Mucosa of rectum (tissue), 2 donors: ENCODE results near the gene ERCC5.

Experiments used
- H3K27ac ChIP-seq, 2 donors: one replicate each; pipeline ENCODE4 v1.7.0; 2013; ENCODE audit warnings: inconsistent platforms in 2 of 2, low read depth in 2 of 2, low read length in 2 of 2
- H3K27me3 ChIP-seq, 2 donors: one replicate each; pipeline ENCODE4 v1.7.0; 2013; ENCODE audit warnings: low read length in 2 of 2; ENCODE audit not compliant: control insufficient read depth in 2 of 2, insufficient read depth in 2 of 2
- H3K36me3 ChIP-seq, 2 donors: one replicate each; pipeline ENCODE4 v1.7.0; 2013; ENCODE audit warnings: low read length in 2 of 2; ENCODE audit not compliant: control insufficient read depth in 2 of 2, insufficient read depth in 2 of 2
- H3K4me1 ChIP-seq, 2 donors: one replicate each; pipeline ENCODE4 v1.7.0; 2013; ENCODE audit warnings: low read length in 2 of 2, mild to moderate bottlenecking in 1 of 2; ENCODE audit not compliant: control insufficient read depth in 2 of 2, insufficient read depth in 2 of 2
- H3K4me3 ChIP-seq, 2 donors: one replicate each; pipeline ENCODE4 v1.7.0; 2013; ENCODE audit warnings: low read length in 2 of 2
- H3K9ac ChIP-seq, 2 donors: one replicate each; pipeline ENCODE4 v1.7.0; 2013; ENCODE audit warnings: low read length in 2 of 2, low read depth in 1 of 2, mild to moderate bottlenecking in 1 of 2
- H3K9me3 ChIP-seq, 2 donors: one replicate each; pipeline ENCODE4 v1.7.0; 2013; ENCODE audit warnings: low read length in 2 of 2; ENCODE audit not compliant: control insufficient read depth in 2 of 2
- donor health status: healthy.
- donor health status: Normal muscosa, but diverticular disease.

The ERCC5 gene

DNA sequence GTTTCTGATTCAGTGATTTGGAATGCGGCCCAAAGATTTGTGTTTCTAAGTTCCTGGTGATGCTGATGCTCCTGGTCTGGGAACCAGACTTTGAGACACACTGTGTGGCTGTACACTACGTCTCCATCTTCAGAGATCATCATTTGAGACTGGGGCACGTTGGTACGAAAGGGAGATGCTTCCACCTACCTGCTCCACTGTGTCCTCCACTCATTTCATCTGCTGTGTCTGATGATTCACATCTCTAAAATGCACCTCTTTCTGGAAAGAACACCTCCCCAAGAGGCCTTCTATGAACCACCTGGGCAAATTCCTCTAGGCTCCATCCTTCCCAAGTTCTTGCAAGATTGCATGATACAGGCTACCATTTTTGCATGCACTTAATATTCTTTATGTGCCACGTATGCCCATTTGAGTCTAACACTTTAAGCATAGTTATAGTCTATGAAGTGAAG lies 58.6 kb downstream of the ERCC5 start:
- Histone ChIP-seq H3K36me3 (no peaks in the 10 kb centered on the region), H3K4me1 (peaks cover 6 to 18% of the 10 kb centered on the region in 2 donors), H3K9ac (no peak overlapping the region), H3K27ac (no peak overlapping the region), H3K9me3 (no peaks in the 10 kb centered on the region), H3K27me3 (no peaks in the 10 kb centered on the region), H3K4me3 (no peak overlapping the region)

DNA sequence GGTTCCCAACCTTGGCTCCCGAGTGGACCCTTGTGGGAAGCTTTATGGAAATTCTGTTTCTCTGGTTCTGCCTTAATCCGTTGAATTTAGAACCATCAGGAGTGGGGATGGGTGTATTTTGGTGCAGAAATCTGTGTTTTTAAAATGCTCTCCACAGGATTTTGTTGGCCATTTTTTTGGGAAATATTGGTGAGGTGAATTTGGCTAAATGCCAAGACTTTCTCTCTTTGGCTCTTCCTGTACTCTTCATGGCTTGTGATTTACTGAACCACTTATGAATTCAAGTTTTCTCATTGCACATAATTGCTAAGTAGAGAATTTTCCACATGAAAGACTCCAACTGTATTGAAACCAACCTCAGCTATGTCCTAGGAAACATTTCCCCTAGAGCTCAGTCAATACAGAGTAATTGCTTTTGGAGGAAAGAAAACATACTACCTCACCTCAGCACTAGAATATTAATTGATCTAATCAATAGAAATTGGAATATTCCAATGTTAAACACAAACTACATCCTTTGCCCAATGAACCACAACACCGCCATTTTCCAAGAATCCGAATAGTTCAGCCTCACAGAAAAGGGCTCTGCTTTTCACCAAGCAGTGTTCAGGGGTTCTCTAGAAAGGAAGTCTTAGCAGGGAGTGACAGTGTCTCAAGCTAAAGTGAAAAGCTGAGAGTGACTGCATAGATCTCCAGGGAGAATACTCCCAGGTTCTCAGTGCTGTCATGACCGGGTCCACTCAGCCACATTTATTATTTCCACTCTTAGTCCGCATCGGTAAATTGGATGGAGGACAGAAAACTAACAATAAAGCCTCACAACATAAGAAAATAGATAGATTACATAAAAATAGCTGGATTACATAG lies 60.3 kb downstream of the ERCC5 start:
- H3K36me3 ChIP-seq, result no peaks in the 10 kb centered on the region
- H3K9me3 ChIP-seq, result no peaks in the 10 kb centered on the region
- H3K27me3 ChIP-seq, result no peaks in the 10 kb centered on the region
- no peak overlapping the region for H3K9ac ChIP-seq
- H3K27ac ChIP-seq, result no peak overlapping the region
- no peak overlapping the region for H3K4me3 ChIP-seq
- H3K4me1 ChIP-seq, result peaks cover 4 to 10% of the 10 kb centered on the region in 2 donors

DNA sequence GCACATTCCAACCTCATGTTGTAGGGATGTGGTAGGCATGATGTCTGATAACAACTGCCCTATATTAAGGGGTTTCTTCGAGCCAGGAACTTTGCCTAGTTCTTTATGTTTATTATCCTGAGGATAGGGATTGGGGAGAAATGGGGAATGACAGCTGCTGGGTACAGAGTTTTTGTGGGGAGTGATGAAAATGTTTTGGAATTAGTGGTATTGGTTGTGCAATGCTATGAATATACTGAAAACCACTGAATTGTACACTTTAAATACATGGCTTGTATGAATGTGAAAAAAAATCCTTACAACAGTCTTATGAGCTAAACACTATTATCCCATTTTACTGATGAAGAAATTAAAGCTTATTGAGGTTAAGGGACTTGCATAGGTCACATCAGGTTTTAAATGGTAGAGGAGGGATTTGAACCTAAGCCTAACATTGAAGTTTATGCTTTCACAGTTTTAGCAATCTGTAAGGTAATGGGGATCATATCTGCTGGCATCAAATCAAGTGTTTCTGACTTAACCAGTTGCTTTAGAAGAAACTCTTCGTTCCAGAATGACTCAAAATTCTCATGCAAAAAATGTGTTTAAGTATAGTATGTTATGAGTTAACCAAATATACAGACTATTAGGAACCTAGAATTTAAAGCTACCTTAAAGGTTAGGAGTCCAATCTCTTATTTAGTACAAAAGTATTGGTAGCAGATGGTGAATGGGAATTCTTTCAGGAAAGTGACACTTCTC lies 61.4 kb downstream of the ERCC5 start:
- Histone ChIP-seq H3K9ac (no peak overlapping the region), H3K9me3 (no peaks in the 10 kb centered on the region), H3K4me1 (peaks cover 0 to 4% of the 10 kb centered on the region in 2 donors), H3K4me3 (no peak overlapping the region), H3K27me3 (no peaks in the 10 kb centered on the region), H3K36me3 (no peaks in the 10 kb centered on the region), H3K27ac (no peak overlapping the region)

DNA sequence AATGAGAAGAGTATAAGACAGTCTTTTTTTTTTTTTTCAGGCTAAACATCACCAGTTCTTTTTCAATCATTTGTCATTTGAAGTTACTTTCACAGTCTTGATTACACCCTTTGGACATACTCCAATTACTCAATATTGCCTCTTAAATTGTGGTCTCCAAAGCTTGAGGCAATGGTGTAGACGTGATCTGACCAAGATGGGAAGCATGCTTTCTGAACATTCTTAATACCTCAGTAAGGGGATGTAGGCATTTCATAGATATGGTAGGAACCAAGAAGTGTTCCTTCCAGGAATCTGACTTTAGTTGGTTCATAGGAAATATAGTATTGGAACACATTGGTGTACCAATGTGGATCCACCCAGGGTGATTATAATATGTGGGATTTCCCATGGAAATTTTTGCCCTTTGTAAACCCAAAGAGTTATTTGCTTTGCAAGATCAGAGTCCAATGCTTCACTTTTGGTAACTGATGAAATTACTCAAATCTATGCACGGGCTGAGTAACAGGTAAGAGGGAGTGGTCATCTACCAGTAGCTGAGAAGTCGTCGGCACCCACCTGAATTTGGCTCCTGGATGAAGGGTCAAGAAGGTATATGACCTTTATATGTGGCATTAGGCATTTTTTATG lies 62.2 kb downstream of the ERCC5 start:
- H3K4me1 ChIP-seq, result no peaks in the 10 kb centered on the region
- no peak overlapping the region for H3K9ac ChIP-seq
- no peak overlapping the region for H3K27ac ChIP-seq

DNA sequence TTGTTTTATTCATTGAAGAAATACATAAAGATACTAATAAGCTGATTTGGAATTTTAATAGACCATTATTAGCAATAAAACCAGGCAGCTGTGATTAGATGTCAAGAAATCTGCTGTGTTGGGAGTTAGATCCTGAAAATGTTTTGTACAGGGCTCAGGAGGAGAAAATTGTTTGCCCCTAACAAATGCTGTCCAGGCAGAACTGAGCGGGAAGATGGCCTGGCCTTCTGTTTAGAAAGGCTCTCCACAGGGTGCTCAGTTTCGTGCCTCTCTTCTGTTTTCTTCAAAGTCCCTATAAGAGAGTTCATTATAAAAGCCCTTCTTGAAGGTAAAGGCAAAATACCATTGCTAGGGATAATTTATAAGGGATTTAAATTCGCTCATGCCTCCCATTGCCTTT lies 64.1 kb downstream of the ERCC5 start:
- Histone ChIP-seq H3K4me1 (no peaks in the 10 kb centered on the region), H3K27ac (no peak overlapping the region), H3K27me3 (no peaks in the 10 kb centered on the region), H3K36me3 (no peaks in the 10 kb centered on the region), H3K4me3 (no peak overlapping the region), H3K9ac (no peak overlapping the region), H3K9me3 (no peaks in the 10 kb centered on the region)

More for the DNA sequence above, 62.2 kb downstream of the ERCC5 start:
- H3K27me3 ChIP-seq, result no peaks in the 10 kb centered on the region
- H3K9me3 ChIP-seq, result no peaks in the 10 kb centered on the region
- no peaks in the 10 kb centered on the region for H3K36me3 ChIP-seq
- no peak overlapping the region for H3K4me3 ChIP-seq

DNA sequence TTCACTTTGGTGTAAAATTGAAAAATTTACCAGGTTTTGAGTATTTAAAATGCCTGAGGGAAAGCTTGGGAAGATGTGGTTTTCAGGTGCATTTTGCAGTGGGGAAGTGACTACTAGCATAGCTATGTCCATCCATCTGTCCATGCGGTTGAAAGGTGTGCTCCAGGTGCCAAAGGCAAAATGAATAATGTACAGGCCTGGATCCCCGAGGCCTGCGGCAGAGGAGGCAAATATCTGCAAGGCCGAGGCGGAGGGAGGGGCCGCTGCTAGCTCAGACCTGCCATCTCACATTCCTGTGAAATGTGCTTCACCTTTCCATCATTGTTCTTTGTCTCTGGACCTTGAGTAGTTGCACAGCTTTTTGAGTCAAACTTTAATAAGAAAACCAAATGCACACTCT lies 65.5 kb downstream of the ERCC5 start:
- peaks cover 0 to 4% of the 10 kb centered on the region in 2 donors for H3K27me3 ChIP-seq
- H3K9ac ChIP-seq, result no peak overlapping the region

DNA sequence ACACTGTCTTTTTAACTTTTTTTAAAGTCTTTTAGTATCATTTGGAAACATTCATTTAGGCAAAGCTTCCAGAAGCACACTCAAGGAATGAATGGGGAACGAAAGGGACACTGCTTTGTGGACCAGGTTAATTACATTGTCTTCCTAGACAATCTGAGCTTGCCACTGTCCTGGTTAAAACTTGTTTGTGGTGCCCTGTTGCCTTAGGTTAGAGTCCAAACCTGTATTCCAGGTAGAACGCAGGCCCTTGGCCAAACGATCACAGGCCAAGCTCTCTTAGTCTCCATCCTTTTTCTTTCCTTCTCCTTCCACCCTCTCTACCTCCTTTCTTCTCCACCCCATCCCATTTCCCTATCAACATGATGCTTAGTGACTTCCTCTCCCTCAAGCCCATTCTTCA lies 66.8 kb downstream of the ERCC5 start:
- no peak overlapping the region for H3K9ac ChIP-seq
- no peaks in the 10 kb centered on the region for H3K9me3 ChIP-seq
- no peak overlapping the region for H3K4me3 ChIP-seq
- no peaks in the 10 kb centered on the region for H3K4me1 ChIP-seq
- no peak overlapping the region for H3K27ac ChIP-seq
- H3K36me3 ChIP-seq, result no peaks in the 10 kb centered on the region
- H3K27me3 ChIP-seq, result peaks cover 0 to 5% of the 10 kb centered on the region in 2 donors

More for the DNA sequence above, 65.5 kb downstream of the ERCC5 start:
- Histone ChIP-seq H3K4me1 (no peaks in the 10 kb centered on the region), H3K9me3 (no peaks in the 10 kb centered on the region), H3K27ac (no peak overlapping the region), H3K4me3 (no peak overlapping the region), H3K36me3 (no peaks in the 10 kb centered on the region)

DNA sequence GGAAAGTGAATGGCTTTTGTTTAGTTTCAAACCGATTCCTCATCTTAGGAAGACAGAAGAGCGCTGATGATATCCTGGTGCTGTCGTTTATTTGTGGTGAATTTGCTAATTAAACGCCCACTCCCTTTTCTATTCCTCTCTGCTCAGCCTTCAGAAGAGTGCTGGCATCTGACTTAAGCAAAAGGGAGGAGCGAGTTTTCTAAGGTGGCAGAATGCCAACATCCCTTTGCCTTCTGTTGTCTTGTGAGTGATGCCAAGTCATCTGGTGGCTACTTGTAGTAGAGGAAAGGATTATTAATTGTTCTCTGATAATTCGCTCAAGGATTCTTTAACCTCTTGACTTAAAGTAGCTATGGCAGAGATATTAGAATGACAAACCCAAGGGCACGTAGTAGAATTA lies 68.1 kb downstream of the ERCC5 start:
- no peak overlapping the region for H3K27ac ChIP-seq

DNA sequence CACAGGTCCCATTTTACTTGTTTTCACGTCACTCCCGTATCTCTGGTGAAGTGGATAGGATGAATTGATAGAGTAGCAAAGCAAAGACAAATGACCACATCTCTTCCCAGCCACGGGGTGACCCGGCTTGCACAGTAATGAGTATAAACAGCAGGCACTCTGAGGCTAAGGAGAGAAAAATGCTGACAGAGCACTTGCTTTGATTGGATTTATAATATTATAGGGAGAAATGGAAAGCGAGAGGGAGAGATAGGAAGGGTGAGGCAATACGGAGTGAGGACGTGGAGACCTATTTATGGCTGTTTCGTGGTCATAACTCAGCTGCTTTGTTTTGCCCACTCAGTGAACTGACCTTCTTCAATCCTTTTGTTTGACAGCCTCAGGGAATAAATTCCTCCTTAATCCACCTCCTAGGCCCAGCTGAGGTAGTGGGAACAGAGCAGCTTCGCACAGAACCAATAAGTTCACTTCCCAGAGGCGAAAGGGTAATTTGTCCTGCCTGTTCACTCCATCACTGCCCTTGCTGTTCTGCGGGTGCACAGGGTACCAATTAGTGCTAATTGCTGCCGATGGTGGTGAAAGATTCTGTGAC lies 68.6 kb downstream of the ERCC5 start:
- no peak overlapping the region for H3K9ac ChIP-seq
- no peak overlapping the region for H3K27ac ChIP-seq
- H3K4me1 ChIP-seq, result no peaks in the 10 kb centered on the region
- H3K27me3 ChIP-seq, result peaks cover 0 to 8% of the 10 kb centered on the region in 2 donors
- no peaks in the 10 kb centered on the region for H3K36me3 ChIP-seq
- no peaks in the 10 kb centered on the region for H3K9me3 ChIP-seq
- H3K4me3 ChIP-seq, result no peak overlapping the region

More for the DNA sequence above, 68.1 kb downstream of the ERCC5 start:
- H3K27me3 ChIP-seq, result peaks cover 0 to 8% of the 10 kb centered on the region in 2 donors
- no peaks in the 10 kb centered on the region for H3K9me3 ChIP-seq
- H3K9ac ChIP-seq, result no peak overlapping the region
- no peaks in the 10 kb centered on the region for H3K36me3 ChIP-seq
- no peak overlapping the region for H3K4me3 ChIP-seq
- H3K4me1 ChIP-seq, result no peaks in the 10 kb centered on the region
